ELR (cell line): ENCODE results near the gene MSI2.
"Not testable (repeated sequence)": the region's sequence is repeated elsewhere in the genome, so short reads cannot be mapped to it uniquely, and the experiment has no call there.

ENCODE experiments used
- DNase-seq: peaks from one replicate; pipeline ENCODE4 v3.0.0-alpha.2; 2015; ENCODE audit warnings: low read depth

The MSI2 gene

GRCh38 chr17:57484826-57485565 lies 228.7 kb downstream of the MSI2 start:
- DNase-seq, result no peak

DNA sequence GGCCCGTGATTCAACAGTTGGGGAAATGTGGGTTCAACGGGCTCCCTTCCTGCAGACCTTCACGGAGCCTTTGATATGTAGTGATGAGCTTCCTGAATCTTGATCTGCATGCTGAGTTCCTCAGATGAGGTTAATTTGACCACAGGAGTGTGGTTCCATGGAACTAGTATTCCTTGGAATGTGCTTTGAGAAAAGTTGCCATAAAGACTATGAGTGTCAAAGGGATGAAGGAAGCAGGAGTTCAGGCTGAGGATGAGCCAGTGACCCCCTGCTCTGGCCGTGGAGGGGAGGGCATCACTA lies 229.2 kb downstream of the MSI2 start:
- DNase-seq, result no peak

DNA sequence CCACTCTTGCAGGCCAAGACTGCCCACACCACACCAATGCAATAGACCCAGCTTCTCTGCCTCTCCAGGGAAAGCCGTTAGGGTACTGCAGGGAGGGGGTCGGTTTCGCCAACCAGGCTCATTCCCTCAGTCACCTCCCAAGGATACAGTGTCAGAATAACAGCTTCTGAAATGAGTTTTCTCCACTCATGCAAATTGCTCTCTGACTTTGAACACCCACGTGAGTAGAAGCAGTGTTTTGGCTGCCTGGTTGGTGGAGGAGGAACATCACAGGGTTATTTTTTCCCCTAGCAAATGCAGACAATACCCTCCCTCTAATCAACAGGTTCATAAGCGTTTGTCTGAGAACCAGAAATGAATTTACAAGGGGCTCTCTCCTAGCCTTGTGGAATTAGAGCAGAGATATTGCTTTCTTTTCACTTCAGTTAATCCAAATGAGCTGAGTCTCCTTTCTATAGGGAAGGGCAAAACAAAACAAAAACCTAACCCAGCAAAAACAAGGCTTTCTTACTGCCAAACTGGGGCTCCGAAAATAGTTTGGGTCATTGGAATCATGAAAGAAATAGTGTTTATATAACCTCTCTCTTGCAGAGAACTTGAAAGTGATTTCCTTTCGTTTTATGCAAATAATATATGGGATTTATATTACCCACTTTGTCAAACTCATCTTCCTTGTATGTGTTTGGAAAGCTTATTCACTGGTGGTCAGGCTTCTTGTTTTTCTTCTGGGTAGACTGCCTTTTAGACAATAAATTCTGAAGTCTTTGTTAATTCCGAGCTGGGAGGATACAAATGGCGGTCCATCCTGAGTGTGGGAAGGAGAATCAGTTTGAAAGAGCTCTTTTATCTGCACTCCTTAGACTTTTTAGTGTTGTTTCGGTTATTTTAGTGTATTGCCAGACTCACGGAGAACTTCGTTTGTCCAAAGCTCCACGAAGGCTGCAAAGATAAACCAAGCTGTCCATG lies 229.9 kb downstream of the MSI2 start:
- no peak for DNase-seq

DNA sequence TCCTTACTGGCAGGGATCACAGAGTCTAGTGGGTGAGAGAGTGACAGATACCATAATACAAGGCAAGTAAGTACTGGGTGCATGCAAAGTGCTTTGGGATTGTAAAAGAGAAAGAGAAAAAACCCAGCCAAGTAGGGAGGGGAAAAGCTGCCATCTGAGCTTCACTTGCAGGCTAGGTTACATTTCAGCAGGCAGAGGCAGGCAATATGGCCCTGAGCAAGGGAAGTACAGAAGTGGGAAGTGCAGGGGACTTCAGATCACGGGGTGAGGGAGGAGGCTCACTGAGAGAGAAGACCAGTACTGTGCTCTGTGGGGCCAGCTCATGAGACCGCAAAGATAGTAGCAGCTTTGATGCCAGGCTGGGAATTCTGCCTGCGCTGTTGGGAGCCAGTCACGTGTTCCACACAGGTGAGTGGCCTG lies 230.6 kb downstream of the MSI2 start:
- DNase-seq, result no peak

DNA sequence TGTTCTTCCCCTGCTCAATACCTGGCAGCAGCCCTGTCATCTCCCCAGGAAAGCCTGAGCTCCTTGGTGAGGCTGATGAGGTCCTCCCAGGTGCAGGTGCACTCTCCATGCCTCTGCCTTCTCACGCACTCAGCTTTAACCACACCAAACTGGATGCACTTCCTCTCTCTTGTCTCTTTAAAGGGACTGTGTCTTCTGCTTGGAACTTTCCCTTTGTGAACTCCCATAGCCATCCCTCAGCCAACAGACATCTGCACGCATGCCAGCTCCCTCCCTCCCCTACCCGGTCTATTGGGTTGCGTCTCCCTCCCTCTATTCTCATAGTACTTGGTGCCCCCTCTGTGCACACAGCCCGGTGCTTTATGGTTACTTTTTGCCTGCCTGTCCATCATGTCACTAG lies 231.2 kb downstream of the MSI2 start:
- no peak for DNase-seq

GRCh38 chr17:57488856-57489255 lies 232.5 kb downstream of the MSI2 start:
- no peak for DNase-seq

DNA sequence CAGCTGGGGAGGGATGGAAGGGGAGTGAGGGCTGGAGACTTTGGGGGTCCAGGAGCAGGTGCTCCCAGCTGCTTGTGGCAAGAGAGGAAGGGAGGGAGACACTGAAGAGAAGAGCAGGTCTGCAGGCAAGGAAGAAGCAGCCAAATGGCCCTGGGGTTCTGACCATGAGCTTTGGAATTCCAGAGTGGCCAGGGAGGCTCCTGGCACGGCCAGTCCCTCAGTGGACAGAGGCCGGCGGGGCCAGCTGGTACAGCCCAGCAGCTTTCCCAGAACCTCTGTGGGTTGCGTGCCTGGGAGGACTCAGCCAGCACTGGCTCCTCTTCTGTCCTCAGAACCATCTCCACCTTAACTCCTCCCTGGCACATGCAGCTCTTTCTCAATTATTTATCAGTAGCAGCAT lies 233.0 kb downstream of the MSI2 start:
- DNase-seq, result no peak

- DNase-seq, result no peak
Measured at GRCh38 chr17:57490111-57490845, 234.0 kb downstream of the MSI2 start.

DNA sequence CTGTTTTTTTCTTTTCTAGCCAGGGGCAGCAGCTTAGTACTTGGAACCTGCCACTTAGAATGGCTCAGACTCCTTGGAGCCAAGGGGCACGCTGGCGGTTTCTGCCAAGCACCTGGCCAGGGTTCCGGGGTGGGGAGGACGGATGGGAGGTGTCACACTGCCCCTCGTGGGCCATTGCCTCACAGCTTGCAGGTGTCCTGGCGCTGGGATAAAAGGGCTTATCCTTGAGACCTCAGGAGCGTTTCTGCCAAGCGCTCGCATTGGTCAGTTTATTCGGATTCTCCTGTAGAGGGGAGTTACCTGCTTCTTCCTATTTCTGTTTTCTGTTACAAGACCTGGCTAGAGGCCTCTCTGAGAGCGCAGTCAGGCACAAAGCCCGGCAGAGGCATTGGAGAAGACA lies 234.6 kb downstream of the MSI2 start:
- DNase-seq, result no peak

DNA sequence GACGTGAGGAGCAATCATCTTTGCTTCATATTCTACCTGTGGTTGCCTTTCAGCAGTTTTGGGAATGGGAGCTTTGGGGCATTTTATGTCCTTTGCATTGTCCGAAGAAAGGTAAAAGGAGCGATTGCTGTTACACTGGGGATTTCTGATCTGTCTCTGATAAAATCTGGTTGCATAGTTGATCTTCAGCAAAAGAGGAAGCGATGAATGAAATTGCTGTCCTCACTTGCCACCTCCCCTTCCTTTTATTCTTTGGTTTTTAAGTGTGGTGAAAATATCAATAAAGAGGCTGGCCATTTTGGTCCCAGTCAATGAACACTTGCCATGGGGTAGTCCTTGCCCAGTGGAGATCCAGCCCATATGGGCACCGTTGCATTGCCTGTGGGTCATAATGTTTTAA lies 236.8 kb downstream of the MSI2 start:
- no peak for DNase-seq

- DNase-seq, result no peak
Measured at GRCh38 chr17:57493625-57494024, 237.3 kb downstream of the MSI2 start.

DNA sequence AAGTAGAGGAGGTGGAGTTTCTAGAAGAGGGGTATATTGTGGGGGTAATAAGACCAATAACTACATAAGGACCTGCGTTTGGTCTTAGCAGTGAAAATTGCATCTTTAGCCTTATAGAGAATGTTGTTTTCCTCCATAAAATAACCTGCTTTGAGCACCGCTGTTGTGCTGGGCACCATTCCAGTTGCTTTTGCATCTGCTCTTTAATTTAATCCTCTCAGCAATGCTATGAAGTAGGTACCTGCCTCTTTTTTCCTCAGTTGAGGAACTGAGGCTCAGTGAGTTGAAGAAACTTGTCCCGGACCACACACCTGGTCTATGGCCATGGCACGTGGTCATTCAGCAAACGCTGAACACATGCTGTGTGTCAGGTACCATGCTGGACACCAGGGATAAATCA lies 238.1 kb downstream of the MSI2 start:
- no peak for DNase-seq

DNA sequence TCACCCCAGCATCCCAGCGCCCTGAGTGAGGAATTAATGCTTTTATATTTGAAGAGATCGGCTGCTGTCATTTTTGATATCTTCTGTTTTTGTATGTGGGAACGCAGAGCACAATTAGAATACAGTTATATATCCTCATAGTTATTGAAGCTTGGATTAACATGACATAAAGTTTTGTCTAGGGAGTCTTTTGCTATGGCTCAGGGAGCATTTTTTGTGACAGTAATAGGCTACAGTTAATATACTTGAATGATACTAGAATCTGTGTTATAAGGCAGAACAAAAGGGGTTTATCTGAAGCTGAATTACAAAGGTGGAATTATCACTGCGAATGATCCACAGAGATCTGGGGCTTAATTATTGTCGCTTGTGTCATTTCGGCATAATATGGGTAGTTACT lies 239.4 kb downstream of the MSI2 start:
- DNase-seq, result no peak

DNA sequence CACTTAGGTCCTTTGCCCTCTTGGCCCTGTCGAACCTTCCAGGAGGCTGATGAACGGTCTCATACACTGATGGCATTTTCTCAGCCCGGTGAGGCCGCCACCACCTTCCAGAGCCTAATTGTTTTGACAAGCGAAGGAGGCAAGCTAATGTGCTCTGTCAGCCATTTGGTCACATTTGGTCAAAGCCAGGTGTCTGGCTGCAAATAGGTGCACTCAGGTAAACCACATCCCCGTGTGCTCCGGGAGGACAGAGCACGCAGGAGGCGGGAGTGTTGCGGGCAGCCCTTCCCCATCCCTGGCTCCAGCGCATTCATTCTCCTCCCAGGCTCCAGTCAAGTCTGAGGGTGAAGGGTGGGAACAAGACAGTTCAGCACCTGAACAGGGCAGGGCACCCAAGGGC lies 240.1 kb downstream of the MSI2 start:
- DNase-seq, result no peak

- no peak for DNase-seq
Measured at GRCh38 chr17:57498443-57498842, 242.1 kb downstream of the MSI2 start.

DNA sequence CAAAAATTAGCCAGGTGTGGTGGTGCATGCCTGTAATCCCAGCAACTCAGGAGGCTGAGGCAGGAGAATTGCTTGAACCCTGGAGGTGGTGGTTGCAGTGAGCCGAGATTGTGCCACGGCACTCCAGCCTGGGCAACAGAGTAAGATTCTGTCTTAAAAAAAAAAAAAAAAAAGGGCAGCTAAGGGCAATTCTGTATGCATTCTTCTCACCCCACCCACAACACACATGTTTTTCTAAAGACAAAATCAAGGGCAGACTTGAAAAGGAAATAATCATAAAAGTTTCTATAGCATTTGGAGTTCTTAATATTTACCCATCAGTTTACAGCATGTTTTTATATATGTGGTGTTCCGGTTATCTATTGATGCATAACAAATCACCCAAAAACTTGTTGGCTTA lies 242.9 kb downstream of the MSI2 start:
- not testable (repeated sequence) for DNase-seq

GRCh38 chr17:57499648-57500049 lies 243.3 kb downstream of the MSI2 start:
- DNase-seq, result peak; percentile 28

GRCh38 chr17:57501016-57501415 lies 244.7 kb downstream of the MSI2 start:
- no peak for DNase-seq

DNA sequence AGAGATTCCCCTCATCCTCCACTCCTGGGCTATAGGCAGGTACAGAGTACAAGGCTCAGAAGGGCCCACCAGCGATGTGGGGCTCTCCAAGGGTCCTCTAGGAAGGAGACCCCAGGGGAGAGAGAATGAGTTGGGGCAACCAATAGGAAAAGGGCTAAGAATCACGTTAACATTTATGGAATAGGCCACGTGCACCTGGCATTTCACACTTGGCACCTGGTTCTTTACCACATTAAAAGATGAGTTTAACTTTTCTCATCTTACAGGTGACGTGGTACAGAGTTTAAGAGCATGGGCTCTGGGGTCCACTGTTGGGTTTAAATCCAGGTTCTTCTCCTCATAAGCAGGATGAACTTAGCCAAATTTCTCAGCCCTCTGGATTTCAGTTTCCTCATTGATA lies 245.7 kb downstream of the MSI2 start:
- no peak for DNase-seq

GRCh38 chr17:57502811-57503241 lies 246.5 kb downstream of the MSI2 start:
- no peak for DNase-seq

DNA sequence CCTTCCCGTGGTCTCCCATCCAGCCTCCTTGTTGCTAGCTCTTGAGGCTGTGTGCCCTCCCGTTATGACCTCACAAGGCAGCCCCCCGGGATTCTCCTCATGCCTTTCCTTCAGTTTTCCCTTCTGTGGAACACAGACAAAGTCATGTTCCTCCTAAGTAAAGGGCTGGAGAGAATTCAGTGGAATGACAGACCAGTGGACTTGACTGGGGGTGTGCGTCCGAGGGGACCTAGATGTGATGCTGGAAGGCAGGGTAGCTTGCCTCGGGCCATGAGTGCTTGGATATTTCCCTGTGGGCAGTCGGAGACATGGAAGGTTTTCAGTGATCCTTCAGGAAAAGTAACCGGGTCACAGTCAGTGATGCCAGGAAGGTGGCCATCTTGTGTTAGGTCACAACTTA lies 247.9 kb downstream of the MSI2 start:
- DNase-seq, result no peak

GRCh38 chr17:57505841-57506773 lies 249.8 kb downstream of the MSI2 start:
- no peak for DNase-seq
